MM.1S (cell line): Measurements from ENCODE around the gene ALPP.

Source experiments
- DNase-seq: peaks from one replicate; pipeline ENCODE4 v3.0.0-alpha.2; 2015
- H2AFZ ChIP-seq: fragments of 300-600 bp; sonication (generic); 2 replicates; pipeline ENCODE4 v1.6.0; 2016; ENCODE audit warnings: antibody characterized with exemption, low read length
- H3F3A ChIP-seq: fragments of 300-600 bp; sonication (generic); 2 replicates; pipeline ENCODE4 v1.6.1; 2016; ENCODE audit warnings: mild to moderate bottlenecking, antibody characterized with exemption, low read length, moderate library complexity, mixed read lengths; ENCODE audit not compliant: insufficient read depth
- H3K27ac ChIP-seq: fragments of 300-600 bp; sonication (generic); 2 replicates; pipeline ENCODE4 v1.5.1; 2016; ENCODE audit warnings: mild to moderate bottlenecking, low read length
- H3K27me3 ChIP-seq: fragments of 300-600 bp; sonication (generic); replicated peaks from 2 replicates; pipeline ENCODE4 v1.6.0; 2016; ENCODE audit warnings: low read length; ENCODE audit not compliant: insufficient read depth
- H3K36me3 ChIP-seq: fragments of 300-600 bp; sonication (generic); replicated peaks from 2 replicates; pipeline ENCODE4 v1.6.1; 2016; ENCODE audit warnings: mild to moderate bottlenecking, low read length, mixed read lengths; ENCODE audit not compliant: insufficient read depth
- H3K4me1 ChIP-seq: fragments of 300-600 bp; sonication (generic); 2 replicates; pipeline ENCODE4 v1.6.1; 2016; ENCODE audit warnings: low read length, mixed read lengths
- H3K4me2 ChIP-seq: fragments of 300-600 bp; sonication (generic); 2 replicates; pipeline ENCODE4 v1.6.0; 2016; ENCODE audit warnings: low read depth, low read length
- H3K4me3 ChIP-seq: fragments of 300-600 bp; sonication (generic); 2 replicates; pipeline ENCODE4 v1.5.1; 2016; ENCODE audit warnings: low read length, mixed read lengths
- H3K79me2 ChIP-seq: fragments of 300-600 bp; sonication (generic); 2 replicates; pipeline ENCODE4 v1.6.1; 2016; ENCODE audit warnings: mixed run types, low read length, mixed read lengths
- H3K9ac ChIP-seq: fragments of 300-600 bp; sonication (generic); 2 replicates; pipeline ENCODE4 v1.6.1; 2016; ENCODE audit warnings: low read length, mixed read lengths
- H3K9me2 ChIP-seq: fragments of 300-600 bp; sonication (generic); replicated peaks from 2 replicates; pipeline ENCODE4 v1.6.1; 2016; ENCODE audit warnings: mild to moderate bottlenecking, low read length, mixed read lengths; ENCODE audit not compliant: insufficient read depth
- H3K9me3 ChIP-seq: fragments of 300-600 bp; sonication (generic); replicated peaks from 2 replicates; pipeline ENCODE4 v1.6.1; 2016; ENCODE audit warnings: mild to moderate bottlenecking, low read length, mixed read lengths; ENCODE audit not compliant: insufficient read depth
- H4K20me1 ChIP-seq: fragments of 300-600 bp; sonication (generic); 2 replicates; pipeline ENCODE4 v1.6.1; 2016; ENCODE audit warnings: mild to moderate bottlenecking, low read length, moderate library complexity, mixed read lengths; ENCODE audit not compliant: insufficient read depth
- EZH2 ChIP-seq: fragments of 300-600 bp; sonication (generic); optimal IDR thresholded peaks from 2 replicates; pipeline ENCODE3; 2017; ENCODE audit warnings: low read depth, mild to moderate bottlenecking, antibody characterized with exemption, low read length, mixed read lengths
- EZH2phosphoT487 ChIP-seq: fragments of 300-600 bp; sonication (generic); IDR thresholded peaks from 2 replicates; pipeline ENCODE4 v1.6.1; 2018; ENCODE audit warnings: antibody characterized with exemption, low read length
- TF ChIP-seq, protein P1 (sequence below): fragments of 300-600 bp; sonication (generic); IDR thresholded peaks from 2 replicates; pipeline ENCODE4 v1.5.1; 2016; ENCODE audit warnings: antibody characterized with exemption, low read length, mixed read lengths

The ALPP gene

DNA sequence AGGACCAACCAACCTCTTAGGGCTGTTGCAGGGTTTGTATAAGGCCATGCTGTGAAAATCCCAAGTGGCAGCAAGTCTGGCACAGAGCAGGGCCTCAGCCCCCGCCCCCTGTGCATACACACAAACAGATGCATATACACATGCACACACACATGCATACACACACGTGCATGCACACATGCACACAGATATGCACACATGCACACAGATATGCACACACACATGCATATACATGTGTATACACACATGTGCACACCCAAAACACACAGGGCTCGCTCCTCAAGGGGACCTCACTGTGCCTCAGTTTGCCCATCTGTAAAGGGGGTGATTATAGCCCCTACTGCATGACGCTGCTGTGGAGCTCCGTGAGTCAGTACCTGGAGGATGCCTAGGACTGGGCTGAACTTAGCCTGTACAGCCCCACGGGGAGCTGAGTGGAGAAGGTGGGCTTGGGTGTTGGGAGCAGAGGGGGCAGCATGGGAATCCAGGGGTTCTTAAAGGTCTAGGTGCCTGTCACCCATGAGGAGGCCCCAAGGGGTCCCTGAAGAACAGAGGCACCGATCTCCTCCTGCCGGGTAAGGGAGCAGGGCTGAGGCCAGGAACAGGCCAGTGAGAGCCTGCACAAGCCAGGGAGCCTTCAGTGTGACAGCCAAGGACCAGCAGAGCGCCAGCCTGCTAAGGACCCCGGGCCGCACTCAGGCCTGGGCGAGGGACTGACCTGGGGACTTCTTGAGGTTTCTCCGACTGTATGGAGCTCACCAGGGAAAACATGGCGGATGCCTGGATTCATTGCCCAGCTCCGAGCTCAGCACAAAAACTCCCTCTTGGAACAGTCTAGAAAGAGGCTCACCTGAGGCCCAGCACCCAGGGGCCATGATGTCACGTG lies 53.4 kb downstream of the ALPP start:
- Histone ChIP-seq H3K79me2 (no peaks in the 10 kb centered on the region), H3K4me2 (no peak overlapping the region), H3F3A (no peaks in the 10 kb centered on the region), H3K36me3 (no peaks in the 10 kb centered on the region), H3K9me2 (no peaks in the 10 kb centered on the region), H3K9me3 (no peaks in the 10 kb centered on the region), H2AFZ (no peak overlapping the region), H3K27me3 (no peaks in the 10 kb centered on the region), H3K27ac (no peak overlapping the region), H3K4me1 (no peaks in the 10 kb centered on the region), H4K20me1 (no peaks in the 10 kb centered on the region), H3K9ac (no peak overlapping the region), H3K4me3 (no peak overlapping the region)
- no peak for DNase-seq
- TF ChIP-seq, protein P1, sequence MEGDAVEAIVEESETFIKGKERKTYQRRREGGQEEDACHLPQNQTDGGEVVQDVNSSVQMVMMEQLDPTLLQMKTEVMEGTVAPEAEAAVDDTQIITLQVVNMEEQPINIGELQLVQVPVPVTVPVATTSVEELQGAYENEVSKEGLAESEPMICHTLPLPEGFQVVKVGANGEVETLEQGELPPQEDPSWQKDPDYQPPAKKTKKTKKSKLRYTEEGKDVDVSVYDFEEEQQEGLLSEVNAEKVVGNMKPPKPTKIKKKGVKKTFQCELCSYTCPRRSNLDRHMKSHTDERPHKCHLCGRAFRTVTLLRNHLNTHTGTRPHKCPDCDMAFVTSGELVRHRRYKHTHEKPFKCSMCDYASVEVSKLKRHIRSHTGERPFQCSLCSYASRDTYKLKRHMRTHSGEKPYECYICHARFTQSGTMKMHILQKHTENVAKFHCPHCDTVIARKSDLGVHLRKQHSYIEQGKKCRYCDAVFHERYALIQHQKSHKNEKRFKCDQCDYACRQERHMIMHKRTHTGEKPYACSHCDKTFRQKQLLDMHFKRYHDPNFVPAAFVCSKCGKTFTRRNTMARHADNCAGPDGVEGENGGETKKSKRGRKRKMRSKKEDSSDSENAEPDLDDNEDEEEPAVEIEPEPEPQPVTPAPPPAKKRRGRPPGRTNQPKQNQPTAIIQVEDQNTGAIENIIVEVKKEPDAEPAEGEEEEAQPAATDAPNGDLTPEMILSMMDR = no peak
- TF ChIP-seq EZH2 (no peak), EZH2phosphoT487 (no peak)
